GM21367 (cell line): ENCODE data around the gene KRTAP20-4.

Source experiments
- ATAC-seq: cut with Tn5 transposase; IDR thresholded peaks from one replicate; pipeline ENCODE4 v1.9.1; 2021; ENCODE audit not compliant: unreplicated experiment

Gene KRTAP20-4

DNA sequence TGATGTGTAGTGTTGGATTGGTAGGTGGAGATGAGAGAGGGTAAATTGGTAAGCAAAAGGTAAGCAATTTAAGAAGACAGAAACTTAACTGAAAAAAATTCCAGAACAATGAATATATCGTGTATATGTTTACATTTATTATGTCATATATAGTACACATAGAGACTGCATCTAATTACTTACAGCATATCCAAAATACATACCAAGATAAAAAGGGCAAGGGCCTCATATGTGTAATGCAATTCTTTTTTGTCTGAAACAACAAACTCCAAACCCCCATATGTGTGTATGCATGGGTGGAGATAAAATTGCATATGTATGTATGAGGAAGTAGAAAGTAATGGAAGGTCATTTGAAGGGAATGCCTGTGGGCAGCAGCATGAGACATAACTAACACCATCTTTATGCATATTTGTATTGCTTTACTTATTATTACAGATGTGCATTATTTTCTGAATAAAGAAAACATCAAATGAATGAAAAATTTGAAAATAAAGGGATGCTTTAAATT, 26.5 kb downstream of the KRTAP20-4 start:
- no peak for ATAC-seq

GRCh38 chr21:30652891-30653290, 32.5 kb downstream of the KRTAP20-4 start:
- ATAC-seq, result no peak

DNA sequence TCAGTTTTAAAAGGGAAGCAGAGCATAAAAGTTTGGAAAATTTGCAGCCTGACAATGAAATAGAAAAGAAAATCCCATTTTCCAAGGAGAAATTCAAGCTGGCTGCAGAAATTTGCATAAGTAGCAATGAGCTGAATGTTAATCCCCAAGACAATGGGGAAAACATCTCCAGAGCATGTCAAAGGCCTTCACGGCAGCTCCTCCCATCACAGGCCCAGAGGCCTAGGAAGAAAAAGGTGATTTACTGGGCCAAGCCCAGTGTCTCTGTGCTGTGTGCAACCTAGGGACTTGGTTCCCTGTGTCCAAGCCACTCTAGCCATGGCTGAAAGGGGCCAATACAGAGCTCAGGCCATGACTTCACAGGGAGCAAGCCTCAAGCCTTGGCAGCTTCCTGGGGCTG, 48.3 kb downstream of the KRTAP20-4 start:
- ATAC-seq, result no peak
